K562 (cell line): ENCODE results near the gene AP4E1. TPM values are rescaled to one million over a fixed set of nuclear protein-coding genes. Genes with fewer than 3 reads are reported as not detected.

Source experiments
- ATAC-seq: fragments of 200-7000 bp; cut with Tn5 transposase; 3 replicates; pipeline ENCODE4 v1.9.1; 2020; ENCODE audit warnings: moderate library complexity
- BruUV-seq: library from RNA; stranded (reverse); fragments of 400-500 nt; replicated peaks from 2 replicates; lab custom pipeline; 2021; lab: Mats Ljungman, UMichigan
- CTCF ChIA-PET: fragments of 300-600 bp; formaldehyde crosslinking; extraction: SDS; loops from one replicate; lab custom pipeline; 2021; ENCODE audit warnings: low intra/inter-chr PET ratio; lab: Yijun Ruan, JAX
- POLR2A ChIA-PET: fragments of 300-600, 350-650 bp; sonication (Branson Sonifier 250); formaldehyde crosslinking; extraction: SDS; loops from one replicate; lab custom pipeline; 2021; ENCODE audit warnings: antibody characterized with exemption, inconsistent platforms; lab: Yijun Ruan, JAX
- DNase-seq, 4 experiments: peaks; one replicate each; pipeline versions ENCODE4 v3.0.0 to v3.0.0-alpha.2; 2011 to 2018; ENCODE audit warnings: low spot score in 3 of 4, mixed read lengths in 3 of 4; ENCODE audit errors: extremely low read depth in 1 of 4
- FAIRE-seq: peaks from 2 replicates; lab custom pipeline; 2011; peaks lifted over from hg19 to GRCh38; lab: Jason Lieb, UNC
- H2AFZ ChIP-seq: 2 replicates; pipeline ENCODE4 v1.6.0; 2011; ENCODE audit warnings: low read depth, low read length, control low read depth, inconsistent platforms
- H3K27ac ChIP-seq: fragments of 200-600 bp; 3 replicates; pipeline ENCODE4 v1.8.0; 2011; ENCODE audit warnings: low read depth, mild to moderate bottlenecking, control low read depth, inconsistent platforms, low read length, moderate library complexity, mixed read lengths; ENCODE audit errors: extremely low read depth
- H3K27me3 ChIP-seq, 2 experiments: fragments of 300-600 bp in 1 of 2; 2 replicates in 1 of 2; 3 replicates in 1 of 2; pipeline versions ENCODE4 v1.6.0 to v1.8.0; 2011; ENCODE audit warnings: inconsistent platforms in 2 of 2, low read length in 2 of 2, mild to moderate bottlenecking in 1 of 2, mixed read lengths in 1 of 2, moderate library complexity in 1 of 2; ENCODE audit not compliant: control insufficient read depth in 2 of 2, insufficient read depth in 2 of 2
- H3K36me3 ChIP-seq: fragments of 300-600 bp; 3 replicates; pipeline ENCODE4 v1.8.0; 2011; ENCODE audit warnings: mild to moderate bottlenecking, low read length, inconsistent platforms; ENCODE audit not compliant: control insufficient read depth, insufficient read depth
- H3K4me1 ChIP-seq, 2 experiments: fragments of 200-600 bp in 1 of 2; replicated peaks in 1 of 2; 2 replicates in 1 of 2; 3 replicates in 1 of 2; pipeline versions ENCODE4 v1.5.1 to v1.8.0; 2011; ENCODE audit warnings: inconsistent platforms in 2 of 2, low read length in 2 of 2, mild to moderate bottlenecking in 1 of 2, mixed read lengths in 1 of 2, moderate library complexity in 1 of 2; ENCODE audit not compliant: control insufficient read depth in 2 of 2, insufficient read depth in 2 of 2
- H3K4me2 ChIP-seq: 2 replicates; pipeline ENCODE4 v1.6.1; 2011; ENCODE audit warnings: low read length, control low read depth, inconsistent platforms, mixed read lengths; ENCODE audit not compliant: insufficient read depth
- H3K4me3 ChIP-seq: fragments of 200-600 bp; sonication (generic), shearing (Covaris generic); 2 replicates; pipeline ENCODE4 v1.5.1; 2016; ENCODE audit warnings: control low read depth, inconsistent platforms
- H3K79me2 ChIP-seq: fragments of 200-600 bp; 3 replicates; pipeline ENCODE4 v1.8.0; 2011; ENCODE audit warnings: low read length, inconsistent platforms; ENCODE audit not compliant: control insufficient read depth, insufficient read depth
- H3K9ac ChIP-seq, 2 experiments: 2 replicates each; pipeline versions ENCODE4 v1.6.0 to v1.6.1; 2011; ENCODE audit warnings: low read depth in 2 of 2, low read length in 2 of 2, control low read depth in 1 of 2, inconsistent platforms in 1 of 2, mild to moderate bottlenecking in 1 of 2, mixed read lengths in 1 of 2; ENCODE audit not compliant: insufficient read depth in 1 of 2
- H3K9me1 ChIP-seq: one replicate; pipeline ENCODE4 v1.6.0; 2011; ENCODE audit warnings: inconsistent platforms, mild to moderate bottlenecking, low read length, moderate library complexity; ENCODE audit not compliant: control insufficient read depth, insufficient read depth
- H3K9me3 ChIP-seq: replicated peaks from 2 replicates; pipeline ENCODE4 v1.5.1; 2011; ENCODE audit warnings: low read depth, low read length, inconsistent platforms; ENCODE audit not compliant: control insufficient read depth, insufficient read depth
- H4K20me1 ChIP-seq: replicated peaks from 2 replicates; pipeline ENCODE4 v1.6.1; 2011; ENCODE audit warnings: low read length, inconsistent platforms, mixed read lengths; ENCODE audit not compliant: control insufficient read depth, insufficient read depth
- CHD1 ChIP-seq: fragments of 200-600 bp; sonication (generic); IDR thresholded peaks from one replicate; pipeline ENCODE4 v1.6.1; 2012; ENCODE audit warnings: mild to moderate bottlenecking, moderate library complexity, low read length, inconsistent platforms
- HDAC1 ChIP-seq, 2 experiments: fragments of 450-650 bp; IDR thresholded peaks; 2 replicates each; pipeline ENCODE4 v1.6.1; 2016 to 2017; ENCODE audit warnings: inconsistent platforms in 1 of 2, mild to moderate bottlenecking in 1 of 2, moderate library complexity in 1 of 2
- NFE2L1 ChIP-seq: fragments of 450-650 bp; IDR thresholded peaks from 2 replicates; pipeline ENCODE4 v1.6.1; 2016; ENCODE audit warnings: missing genetic modification characterization, low read depth, mild to moderate bottlenecking, missing compliant biosample characterization, moderate library complexity, borderline replicate concordance
- POLR2A ChIP-seq: fragments of 450-650 bp; conservative IDR thresholded peaks from 2 replicates; pipeline ENCODE4 v1.6.1; 2016
- RAD21 ChIP-seq, 2 experiments: fragments of 250-450 bp in 1 of 2; fragments of 450-650 bp in 1 of 2; sonication (Bioruptor Pico) in 1 of 2; formaldehyde crosslinking in 1 of 2; IDR thresholded peaks in 1 of 2; conservative IDR thresholded peaks in 1 of 2; 2 replicates each; pipeline versions ENCODE4 v1.4.0 to v1.8.0; 2020 to 2022; ENCODE audit warnings: mild to moderate bottlenecking in 2 of 2, moderate library complexity in 1 of 2
- SMAD1 ChIP-seq: fragments of 150-350 bp; IDR thresholded peaks from 2 replicates; pipeline ENCODE4 v1.6.1; 2014; ENCODE audit warnings: low read length, low read depth; ENCODE audit not compliant: partially characterized antibody
- TOE1 ChIP-seq, 2 experiments: fragments of 450-650 bp in 1 of 2; sonication (generic) in 1 of 2; formaldehyde crosslinking in 1 of 2; IDR thresholded peaks; 2 replicates each; pipeline versions ENCODE4 v1.7.1 to v1.8.0; 2016 to 2022; ENCODE audit warnings: borderline replicate concordance in 2 of 2, mild to moderate bottlenecking in 2 of 2, antibody characterized with exemption in 1 of 2, inconsistent platforms in 1 of 2, low read depth in 1 of 2, missing genetic modification reagents in 1 of 2, moderate library complexity in 1 of 2
- ZNF644 ChIP-seq: fragments of 200-800 bp; sonication (Bioruptor generic); IDR thresholded peaks from 2 replicates; pipeline ENCODE4 v1.6.1; 2016; ENCODE audit warnings: low read depth, missing genetic modification characterization, missing compliant biosample characterization
- WGBS: fragments of 100-300 bp; shearing (Covaris generic); methylation state at CpG from one replicate; pipeline ENCODE4 v1.1.6; 2016; ENCODE audit warnings: low coverage, mixed read lengths; ENCODE audit not compliant: insufficient coverage; ENCODE audit errors: missing lambda C conversion rate; 5-methylcytosine and 5-hydroxymethylcytosine counted together
- in situ Hi-C: fragments of 300-500 bp; cut with MboI; formaldehyde crosslinking; loops from 4 replicates; pipeline ENCODE4 v1.15.0; 2018; ENCODE audit warnings: inconsistent platforms, mixed read lengths
- intact Hi-C: fragments of 100-400 bp; cut with micrococcal nuclease; formaldehyde crosslinking; loops from 2 replicates; pipeline ENCODE4 v1.14.2; 2022
- polyA plus RNA-seq, 8 experiments: library from polyadenylated mRNA; depleted of rRNA in 4 of 8; stranded (reverse) in 5 of 8; unstranded in 3 of 8; fragments of >200 nt; fragmentation: Nextera tagmentation in 2 of 8; fragmentation: Illumina TruSeq in 1 of 8; extraction: Ambion mirVana in 2 of 8; extraction: Trizol in 1 of 8; gene quantifications; 2 replicates each; pipeline versions ENCODE4 v1.2.1 to v1.2.3, GENCODE V29; 2011 to 2014; ENCODE audit warnings: inconsistent platforms in 1 of 8, missing spikeins in 1 of 8
- total RNA-seq, 7 experiments: library from RNA; depleted of rRNA in 6 of 7; stranded (reverse); fragments of >200 nt in 6 of 7; fragmentation: Illumina TruSeq in 2 of 7; extraction: Trizol in 2 of 7; gene quantifications; 2 replicates each; pipeline versions ENCODE4 v1.2.1 to v1.2.3, GENCODE V29; 2011 to 2021; ENCODE audit warnings: low replicate concordance in 1 of 7
- TF ChIP-seq, protein P1 (sequence below): sonication (generic); formaldehyde crosslinking; IDR thresholded peaks from 2 replicates; pipeline ENCODE4 v1.8.1; 2022; ENCODE audit warnings: missing genetic modification reagents
- TF ChIP-seq, protein P2 (sequence below): fragments of 450-650 bp; IDR thresholded peaks from 2 replicates; pipeline ENCODE4 v1.6.1; 2016; ENCODE audit warnings: borderline replicate concordance

Gene AP4E1
- total and polyA plus RNA-seq, 9 of the 15 experiments (the other 6 are each of a cell fraction or from before 2014, with no cell fraction given), result 1.3 to 11.5 (median 4.4) TPM

DNA sequence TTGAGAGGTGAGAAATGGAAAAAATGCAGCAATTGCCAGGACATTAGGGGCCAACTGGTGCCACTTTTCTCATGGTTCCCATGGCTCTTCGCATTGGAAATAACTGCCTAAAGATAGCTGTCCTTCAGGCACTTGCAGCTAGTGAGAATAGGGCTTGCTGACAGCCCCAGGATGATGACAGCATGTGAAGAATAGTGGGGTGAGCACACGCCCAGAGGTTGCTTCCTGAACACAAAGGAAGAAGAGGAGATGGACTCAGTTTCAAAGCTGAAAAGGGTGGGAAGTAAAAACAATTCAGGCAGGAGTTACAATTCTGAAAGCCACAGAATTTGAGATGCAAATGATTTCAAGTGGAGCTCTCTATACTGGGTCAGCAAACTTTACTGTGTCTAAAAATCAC lies 140.6 kb downstream of the AP4E1 start:
- WGBS, result 6% methylated on average over 2 of the region's 2 CpGs

More for the DNA sequence above, 140.6 kb downstream of the AP4E1 start:
- ChIA-PET CTCF (no interaction called here), POLR2A (interaction anchor here (0.6 to 0.8 kb wide), 2 partner anchors 10 to 19 kb away, joined by 3 read pairs; no protein-coding TSS in a partner anchor)
- Histone ChIP-seq H3K27me3 (no peaks in the 10 kb centered on the region), H2AFZ (no peak overlapping the region), H3K9ac (no peak overlapping the region), H3K4me2 (no peak overlapping the region), H3K4me1 (peaks cover 0 to 3% of the 10 kb centered on the region in 2 experiments; a peak in 1 of 5 replicates), H3K9me3 (no peaks in the 10 kb centered on the region), H3K4me3 (no peak overlapping the region), H3K36me3 (no peaks in the 10 kb centered on the region), H3K27ac (no peak overlapping the region), H4K20me1 (peaks cover 9% of the 10 kb centered on the region), H3K79me2 (no peaks in the 10 kb centered on the region), H3K9me1 (no peaks in the 10 kb centered on the region)
- FAIRE-seq, result no peak
- BruUV-seq, result no TSS peak
- ATAC-seq, result no peak
- no peak for DNase-seq
- in situ Hi-C loops, result no loop called here
- TF ChIP-seq SMAD1 (no peak), CHD1 (no peak), NFE2L1 (tag) (no peak), ZNF644 (tag) (no peak), RAD21 (CRISPR knock-in tag; conservative IDR thresholded peaks at IDR 0.05 in 1 of 2, IDR thresholded peaks at IDR 0.05 in 1 of 2) (no peak), POLR2A (no peak), TOE1 (IDR thresholded peaks at IDR 0.05; ENCODE audit: borderline replicate concordance) (no peak), TOE1 (CRISPR knock-in tag; IDR thresholded peaks at IDR 0.05; ENCODE audit: borderline replicate concordance, low read depth) (no peak), HDAC1 (IDR thresholded peaks at IDR 0.05) (no peak)
- TF ChIP-seq, protein P1, sequence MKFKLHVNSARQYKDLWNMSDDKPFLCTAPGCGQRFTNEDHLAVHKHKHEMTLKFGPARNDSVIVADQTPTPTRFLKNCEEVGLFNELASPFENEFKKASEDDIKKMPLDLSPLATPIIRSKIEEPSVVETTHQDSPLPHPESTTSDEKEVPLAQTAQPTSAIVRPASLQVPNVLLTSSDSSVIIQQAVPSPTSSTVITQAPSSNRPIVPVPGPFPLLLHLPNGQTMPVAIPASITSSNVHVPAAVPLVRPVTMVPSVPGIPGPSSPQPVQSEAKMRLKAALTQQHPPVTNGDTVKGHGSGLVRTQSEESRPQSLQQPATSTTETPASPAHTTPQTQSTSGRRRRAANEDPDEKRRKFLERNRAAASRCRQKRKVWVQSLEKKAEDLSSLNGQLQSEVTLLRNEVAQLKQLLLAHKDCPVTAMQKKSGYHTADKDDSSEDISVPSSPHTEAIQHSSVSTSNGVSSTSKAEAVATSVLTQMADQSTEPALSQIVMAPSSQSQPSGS (CRISPR knock-in tag), result no peak
- TF ChIP-seq, protein P2, sequence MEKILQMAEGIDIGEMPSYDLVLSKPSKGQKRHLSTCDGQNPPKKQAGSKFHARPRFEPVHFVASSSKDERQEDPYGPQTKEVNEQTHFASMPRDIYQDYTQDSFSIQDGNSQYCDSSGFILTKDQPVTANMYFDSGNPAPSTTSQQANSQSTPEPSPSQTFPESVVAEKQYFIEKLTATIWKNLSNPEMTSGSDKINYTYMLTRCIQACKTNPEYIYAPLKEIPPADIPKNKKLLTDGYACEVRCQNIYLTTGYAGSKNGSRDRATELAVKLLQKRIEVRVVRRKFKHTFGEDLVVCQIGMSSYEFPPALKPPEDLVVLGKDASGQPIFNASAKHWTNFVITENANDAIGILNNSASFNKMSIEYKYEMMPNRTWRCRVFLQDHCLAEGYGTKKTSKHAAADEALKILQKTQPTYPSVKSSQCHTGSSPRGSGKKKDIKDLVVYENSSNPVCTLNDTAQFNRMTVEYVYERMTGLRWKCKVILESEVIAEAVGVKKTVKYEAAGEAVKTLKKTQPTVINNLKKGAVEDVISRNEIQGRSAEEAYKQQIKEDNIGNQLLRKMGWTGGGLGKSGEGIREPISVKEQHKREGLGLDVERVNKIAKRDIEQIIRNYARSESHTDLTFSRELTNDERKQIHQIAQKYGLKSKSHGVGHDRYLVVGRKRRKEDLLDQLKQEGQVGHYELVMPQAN, result no peak
- intact Hi-C loops, result no loop called here
